ENCODE measurements around the gene NDUFAF4. TPM values are rescaled to one million over a fixed set of nuclear protein-coding genes. Genes with fewer than 3 reads are reported as not detected.

Gene NDUFAF4
- total and polyA plus RNA-seq, 4 donors: 4.9 to 62.1 (median 10.4) TPM

- H3K4me3 ChIP-seq (ENCODE audit: low read depth in 1 of 3, low read length in 3 of 3): no peak overlapping the region
- H3K27ac ChIP-seq (ENCODE audit: low read depth in 1 of 2, low read length in 2 of 2): no peak overlapping the region
- no peaks in the 10 kb centered on the region for H3K4me1 ChIP-seq (ENCODE audit: control insufficient read depth in 4 of 4, insufficient read depth in 4 of 4, low read length in 3 of 4)
- H3K9ac ChIP-seq (ENCODE audit: low read depth in 1 of 2, low read length in 2 of 2): no peak overlapping the region
- H3K9me3 ChIP-seq (ENCODE audit: control insufficient read depth in 4 of 4, low read length in 3 of 4): no peaks in the 10 kb centered on the region
- no peaks in the 10 kb centered on the region for H3K36me3 ChIP-seq (ENCODE audit: control insufficient read depth in 4 of 4, insufficient read depth in 3 of 4, low read depth in 1 of 4, low read length in 3 of 4)
- 76% methylated on average over 1 of the region's 1 CpG for WGBS
- DNase-seq (ENCODE audit: low spot score): no peak
- H3K27me3 ChIP-seq (ENCODE audit: control insufficient read depth in 4 of 4, insufficient read depth in 4 of 4, low read length in 3 of 4): no peaks in the 10 kb centered on the region
- no peak for TF ChIP-seq ATF3 (IDR thresholded peaks at IDR 0.05)
- no peak for TF ChIP-seq RXRA (IDR thresholded peaks at IDR 0.05)
- TF ChIP-seq, protein P1, sequence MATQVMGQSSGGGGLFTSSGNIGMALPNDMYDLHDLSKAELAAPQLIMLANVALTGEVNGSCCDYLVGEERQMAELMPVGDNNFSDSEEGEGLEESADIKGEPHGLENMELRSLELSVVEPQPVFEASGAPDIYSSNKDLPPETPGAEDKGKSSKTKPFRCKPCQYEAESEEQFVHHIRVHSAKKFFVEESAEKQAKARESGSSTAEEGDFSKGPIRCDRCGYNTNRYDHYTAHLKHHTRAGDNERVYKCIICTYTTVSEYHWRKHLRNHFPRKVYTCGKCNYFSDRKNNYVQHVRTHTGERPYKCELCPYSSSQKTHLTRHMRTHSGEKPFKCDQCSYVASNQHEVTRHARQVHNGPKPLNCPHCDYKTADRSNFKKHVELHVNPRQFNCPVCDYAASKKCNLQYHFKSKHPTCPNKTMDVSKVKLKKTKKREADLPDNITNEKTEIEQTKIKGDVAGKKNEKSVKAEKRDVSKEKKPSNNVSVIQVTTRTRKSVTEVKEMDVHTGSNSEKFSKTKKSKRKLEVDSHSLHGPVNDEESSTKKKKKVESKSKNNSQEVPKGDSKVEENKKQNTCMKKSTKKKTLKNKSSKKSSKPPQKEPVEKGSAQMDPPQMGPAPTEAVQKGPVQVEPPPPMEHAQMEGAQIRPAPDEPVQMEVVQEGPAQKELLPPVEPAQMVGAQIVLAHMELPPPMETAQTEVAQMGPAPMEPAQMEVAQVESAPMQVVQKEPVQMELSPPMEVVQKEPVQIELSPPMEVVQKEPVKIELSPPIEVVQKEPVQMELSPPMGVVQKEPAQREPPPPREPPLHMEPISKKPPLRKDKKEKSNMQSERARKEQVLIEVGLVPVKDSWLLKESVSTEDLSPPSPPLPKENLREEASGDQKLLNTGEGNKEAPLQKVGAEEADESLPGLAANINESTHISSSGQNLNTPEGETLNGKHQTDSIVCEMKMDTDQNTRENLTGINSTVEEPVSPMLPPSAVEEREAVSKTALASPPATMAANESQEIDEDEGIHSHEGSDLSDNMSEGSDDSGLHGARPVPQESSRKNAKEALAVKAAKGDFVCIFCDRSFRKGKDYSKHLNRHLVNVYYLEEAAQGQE (IDR thresholded peaks at IDR 0.05): no peak
- TF ChIP-seq YY1 (IDR thresholded peaks at IDR 0.05): no peak
- TF ChIP-seq FOXA1 (IDR thresholded peaks at IDR 0.05): no peak
Measured at GRCh38 chr6:96856856-96857255, 40.8 kb downstream of the NDUFAF4 start.

DNA sequence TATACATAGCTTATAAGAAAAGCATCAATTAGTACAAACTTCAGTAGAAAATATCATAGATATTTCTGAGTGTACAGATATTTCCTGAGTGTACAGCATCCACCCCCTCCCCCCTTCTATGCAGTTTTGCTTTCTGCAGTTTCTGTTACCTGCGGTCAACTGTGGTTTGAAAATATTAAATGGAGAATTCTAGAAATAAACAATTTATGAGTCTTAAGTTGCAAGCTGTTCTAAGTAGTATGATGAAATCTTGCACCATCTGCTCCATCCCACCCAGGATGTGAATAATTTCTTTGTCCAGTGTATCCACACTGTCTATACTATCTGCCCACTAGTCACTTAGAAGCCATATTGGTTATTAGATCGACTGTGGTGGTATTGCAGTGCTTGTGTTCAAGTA is 44.6 kb downstream of the NDUFAF4 start:
- 79% methylated on average over 2 of the region's 2 CpGs for WGBS
- Histone ChIP-seq H3K4me1 (ENCODE audit: control insufficient read depth in 4 of 4, insufficient read depth in 4 of 4, low read length in 3 of 4) (no peaks in the 10 kb centered on the region), H3K27ac (ENCODE audit: low read depth in 1 of 2, low read length in 2 of 2) (no peak overlapping the region), H3K9me3 (ENCODE audit: control insufficient read depth in 4 of 4, low read length in 3 of 4) (no peaks in the 10 kb centered on the region), H3K36me3 (ENCODE audit: control insufficient read depth in 4 of 4, insufficient read depth in 3 of 4, low read depth in 1 of 4, low read length in 3 of 4) (no peaks in the 10 kb centered on the region), H3K9ac (ENCODE audit: low read depth in 1 of 2, low read length in 2 of 2) (no peak overlapping the region), H3K4me3 (ENCODE audit: low read depth in 1 of 3, low read length in 3 of 3) (no peak overlapping the region), H3K27me3 (ENCODE audit: control insufficient read depth in 4 of 4, insufficient read depth in 4 of 4, low read length in 3 of 4) (no peaks in the 10 kb centered on the region)
- DNase-seq (ENCODE audit: low spot score): no peak
- no peak for TF ChIP-seq HNF4A (conservative IDR thresholded peaks at IDR 0.05)
- TF ChIP-seq JUND (IDR thresholded peaks at IDR 0.05): no peak
- TF ChIP-seq RAD21 (IDR thresholded peaks at IDR 0.05): no peak
- TF ChIP-seq HNF4G (IDR thresholded peaks at IDR 0.05): no peak
- no peak for TF ChIP-seq ATF3 (IDR thresholded peaks at IDR 0.05)
- no peak for TF ChIP-seq YY1 (IDR thresholded peaks at IDR 0.05)
- no peak for TF ChIP-seq TAF1 (conservative IDR thresholded peaks at IDR 0.05)
- no peak for TF ChIP-seq NR2F2 (IDR thresholded peaks at IDR 0.05)
- TF ChIP-seq, protein P1 (IDR thresholded peaks at IDR 0.05): no peak
- no peak for TF ChIP-seq ZBTB33 (IDR thresholded peaks at IDR 0.05)
- TF ChIP-seq RXRA (IDR thresholded peaks at IDR 0.05): no peak
- no peak for TF ChIP-seq FOXA1 (IDR thresholded peaks at IDR 0.05)
- no peak for TF ChIP-seq GABPA (IDR thresholded peaks at IDR 0.05 in 1 of 2, conservative IDR thresholded peaks at IDR 0.05 in 1 of 2)
- TF ChIP-seq MAX (IDR thresholded peaks at IDR 0.05): no peak
- TF ChIP-seq FOXA2 (IDR thresholded peaks at IDR 0.05): no peak
- no peak for TF ChIP-seq SP1 (IDR thresholded peaks at IDR 0.05)
- no peak for TF ChIP-seq EGR1 (IDR thresholded peaks at IDR 0.05; ENCODE audit: low read depth in 2 of 2)
- TF ChIP-seq, protein P2, sequence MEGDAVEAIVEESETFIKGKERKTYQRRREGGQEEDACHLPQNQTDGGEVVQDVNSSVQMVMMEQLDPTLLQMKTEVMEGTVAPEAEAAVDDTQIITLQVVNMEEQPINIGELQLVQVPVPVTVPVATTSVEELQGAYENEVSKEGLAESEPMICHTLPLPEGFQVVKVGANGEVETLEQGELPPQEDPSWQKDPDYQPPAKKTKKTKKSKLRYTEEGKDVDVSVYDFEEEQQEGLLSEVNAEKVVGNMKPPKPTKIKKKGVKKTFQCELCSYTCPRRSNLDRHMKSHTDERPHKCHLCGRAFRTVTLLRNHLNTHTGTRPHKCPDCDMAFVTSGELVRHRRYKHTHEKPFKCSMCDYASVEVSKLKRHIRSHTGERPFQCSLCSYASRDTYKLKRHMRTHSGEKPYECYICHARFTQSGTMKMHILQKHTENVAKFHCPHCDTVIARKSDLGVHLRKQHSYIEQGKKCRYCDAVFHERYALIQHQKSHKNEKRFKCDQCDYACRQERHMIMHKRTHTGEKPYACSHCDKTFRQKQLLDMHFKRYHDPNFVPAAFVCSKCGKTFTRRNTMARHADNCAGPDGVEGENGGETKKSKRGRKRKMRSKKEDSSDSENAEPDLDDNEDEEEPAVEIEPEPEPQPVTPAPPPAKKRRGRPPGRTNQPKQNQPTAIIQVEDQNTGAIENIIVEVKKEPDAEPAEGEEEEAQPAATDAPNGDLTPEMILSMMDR (IDR thresholded peaks at IDR 0.05; ENCODE audit: low read depth, low read length, missing input control): no peak
